ENCODE results near the gene KRTAP4-1. TPM values are rescaled to one million over a fixed set of nuclear protein-coding genes. Genes with fewer than 3 reads are reported as not detected.
"Not testable (repeated sequence)": the region's sequence is repeated elsewhere in the genome, so short reads cannot be mapped to it uniquely, and the experiment has no call there.

The KRTAP4-1 gene
- total and polyA plus RNA-seq, 8 donors, result not detected

- WGBS, 2 donors, result 18 to 25% methylated on average over 1 of the region's 1 CpG
- TF ChIP-seq CTCF (IDR thresholded peaks at IDR 0.05), result no peak
- FAIRE-seq, result no peak
Observed at GRCh38 chr17:41196068-41196467, 11.4 kb upstream of the KRTAP4-1 start.

GRCh38 chr17:41190328-41190727, 5.6 kb upstream of the KRTAP4-1 start:
- ATAC-seq (no peak), DNase-seq (no peak), FAIRE-seq (no peak)
- intact Hi-C loops (cut with DNase I), result no loop called here
- Histone ChIP-seq H3K4me1 (no peaks in the 10 kb centered on the region), H3K27ac (no peak overlapping the region), H3K27me3 (no peaks in the 10 kb centered on the region), H3K4me3 (no peak overlapping the region), H3K9me3 (no peaks in the 10 kb centered on the region), H3K36me3 (no peaks in the 10 kb centered on the region)
- 66 to 67% methylated on average over 3 of the region's 3 CpGs for WGBS, 2 donors
- no peak for TF ChIP-seq CTCF (IDR thresholded peaks at IDR 0.05)

More at GRCh38 chr17:41196068-41196467, 11.4 kb upstream of the KRTAP4-1 start:
- Histone ChIP-seq H3K27ac (no peak overlapping the region), H3K27me3 (no peaks in the 10 kb centered on the region), H3K9me3 (no peaks in the 10 kb centered on the region), H3K4me3 (no peak overlapping the region), H3K36me3 (no peaks in the 10 kb centered on the region), H3K4me1 (no peaks in the 10 kb centered on the region)
- DNase-seq (no peak), ATAC-seq (no peak)
- intact Hi-C loops (cut with DNase I), result no loop called here

GRCh38 chr17:41189837-41190318, 5.2 kb upstream of the KRTAP4-1 start, which contains the start of gene KRTAP9-1:
Gene KRTAP9-1 (plus strand): TSS chr17:41189887. CDS start chr17:41189887, 0 bp downstream.
- H3K27me3 ChIP-seq; H3K36me3 ChIP-seq; H3K27ac ChIP-seq; H3K4me3 ChIP-seq; H3K4me1 ChIP-seq; DNase-seq; H3K9me3 ChIP-seq; intact Hi-C loops (cut with DNase I); ATAC-seq; FAIRE-seq: not testable (repeated sequence)
- WGBS, 2 donors, result 56 to 64% methylated on average over 1 of the region's 1 CpG

- no peak for TF ChIP-seq CTCF (IDR thresholded peaks at IDR 0.05)
- Histone ChIP-seq H3K9me3 (no peaks in the 10 kb centered on the region), H3K36me3 (no peaks in the 10 kb centered on the region), H3K27me3 (no peaks in the 10 kb centered on the region), H3K4me1 (no peaks in the 10 kb centered on the region), H3K27ac (no peak overlapping the region), H3K4me3 (no peak overlapping the region)
- no peak for FAIRE-seq
- intact Hi-C loops (cut with DNase I), result no loop called here
- no peak for DNase-seq
- 66 to 70% methylated on average over 2 of the region's 2 CpGs for WGBS, 2 donors
- ATAC-seq, result no peak
Observed at GRCh38 chr17:41186872-41187271, 2.2 kb upstream of the KRTAP4-1 start.

- TF ChIP-seq CTCF (IDR thresholded peaks at IDR 0.05), result no peak
Observed at GRCh38 chr17:41185001-41185400, 290 bp upstream of the KRTAP4-1 start.

More at GRCh38 chr17:41185001-41185400, 290 bp upstream of the KRTAP4-1 start:
- intact Hi-C loops (cut with DNase I), result no loop called here
- Histone ChIP-seq H3K36me3 (no peaks in the 10 kb centered on the region), H3K4me3 (no peak overlapping the region), H3K9me3 (no peaks in the 10 kb centered on the region), H3K4me1 (no peaks in the 10 kb centered on the region), H3K27me3 (no peaks in the 10 kb centered on the region), H3K27ac (no peak overlapping the region)
- ATAC-seq, result no peak
- DNase-seq, result no peak
- WGBS, 2 donors, result 25 to 26% methylated on average over 1 of the region's 1 CpG
- FAIRE-seq, result no peak

Measured in pancreas (tissue), 10 donors.